Stimulated activated CD8-positive, alpha-beta memory T cell treated with anti-CD3 and anti-CD28 coated beads, Interleukin-15, amount 100 ng/mL, for 24 hours (primary cell): ENCODE results near the gene CUX1.

Experiments used
- DNase-seq: peaks from one replicate; pipeline ENCODE4 v3.0.0-alpha.2; 2020; ENCODE audit warnings: low read depth

The CUX1 gene

DNA sequence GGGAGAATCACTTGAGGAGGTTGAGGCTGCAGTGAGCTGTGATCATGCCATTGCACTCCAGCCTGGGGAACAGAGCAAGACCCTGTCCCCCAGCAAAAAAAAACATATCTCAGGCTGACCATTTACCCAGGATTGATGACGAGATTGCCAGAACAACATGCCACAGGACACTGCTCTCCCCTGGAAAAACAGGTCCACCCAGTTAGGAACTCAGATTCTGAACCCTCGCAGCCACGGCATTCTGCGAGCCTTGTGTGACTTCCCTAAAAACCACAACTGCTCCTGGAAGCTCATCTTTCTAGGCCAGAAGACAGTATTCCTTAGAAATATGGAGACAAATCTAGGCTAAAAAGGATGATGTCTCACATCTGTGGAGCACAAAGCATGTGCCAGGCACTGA is 427.2 kb downstream of the CUX1 start:
- DNase-seq: no peak

DNA sequence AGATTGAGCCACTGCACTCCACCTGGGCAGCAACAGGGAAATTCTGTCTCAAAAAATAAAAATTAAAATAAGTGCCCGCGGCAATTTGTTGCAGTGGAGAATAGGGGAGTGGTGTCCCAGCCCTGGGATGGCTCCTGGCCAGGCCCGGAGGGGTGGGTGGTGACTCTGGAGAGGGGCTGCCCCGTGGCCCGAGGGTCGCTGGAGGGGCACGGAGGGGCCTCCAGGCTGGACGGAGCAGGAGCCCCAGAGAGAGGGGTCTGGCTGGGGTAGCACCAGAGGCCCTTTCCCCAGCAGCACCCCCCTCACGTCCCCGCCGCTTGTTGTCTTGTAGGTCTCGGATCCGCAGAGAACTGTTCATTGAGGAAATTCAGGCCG is 430.6 kb downstream of the CUX1 start:
- DNase-seq: no peak

DNA sequence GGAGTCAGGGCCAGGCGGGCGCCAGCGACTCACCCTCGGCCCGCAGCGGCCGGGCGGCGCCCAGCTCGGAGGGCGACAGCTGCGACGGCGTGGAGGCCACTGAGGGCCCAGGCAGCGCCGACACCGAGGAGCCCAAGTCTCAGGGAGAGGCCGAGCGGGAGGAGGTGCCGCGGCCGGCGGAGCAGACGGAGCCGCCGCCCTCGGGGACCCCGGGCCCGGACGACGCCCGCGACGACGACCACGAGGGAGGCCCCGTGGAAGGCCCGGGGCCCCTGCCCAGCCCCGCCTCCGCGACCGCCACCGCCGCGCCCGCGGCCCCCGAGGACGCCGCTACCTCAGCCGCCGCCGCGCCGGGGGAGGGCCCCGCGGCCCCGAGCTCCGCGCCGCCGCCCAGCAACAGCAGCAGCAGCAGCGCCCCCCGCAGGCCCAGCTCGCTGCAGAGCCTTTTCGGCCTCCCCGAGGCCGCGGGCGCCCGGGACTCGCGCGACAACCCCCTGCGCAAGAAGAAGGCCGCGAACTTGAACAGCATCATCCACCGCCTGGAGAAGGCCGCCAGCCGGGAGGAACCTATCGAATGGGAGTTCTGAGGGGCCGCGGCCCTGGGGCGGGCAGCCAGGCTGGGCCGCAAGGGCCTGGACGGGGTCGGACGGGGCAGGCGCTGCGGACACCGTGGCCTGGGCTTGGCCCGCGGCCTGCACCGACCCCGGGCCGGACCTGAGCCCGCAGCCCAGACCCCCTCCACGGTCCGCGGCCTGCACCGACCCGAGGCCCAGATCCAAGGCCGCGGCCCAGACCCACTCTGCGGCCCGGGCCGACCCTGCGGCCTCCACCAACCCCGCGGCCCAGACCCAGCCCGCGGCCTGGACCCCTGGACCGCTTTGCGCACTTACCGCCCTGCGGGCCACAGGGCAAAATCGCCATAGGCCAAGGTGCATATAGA is 431.3 kb downstream of the CUX1 start:
- no peak for DNase-seq

DNA sequence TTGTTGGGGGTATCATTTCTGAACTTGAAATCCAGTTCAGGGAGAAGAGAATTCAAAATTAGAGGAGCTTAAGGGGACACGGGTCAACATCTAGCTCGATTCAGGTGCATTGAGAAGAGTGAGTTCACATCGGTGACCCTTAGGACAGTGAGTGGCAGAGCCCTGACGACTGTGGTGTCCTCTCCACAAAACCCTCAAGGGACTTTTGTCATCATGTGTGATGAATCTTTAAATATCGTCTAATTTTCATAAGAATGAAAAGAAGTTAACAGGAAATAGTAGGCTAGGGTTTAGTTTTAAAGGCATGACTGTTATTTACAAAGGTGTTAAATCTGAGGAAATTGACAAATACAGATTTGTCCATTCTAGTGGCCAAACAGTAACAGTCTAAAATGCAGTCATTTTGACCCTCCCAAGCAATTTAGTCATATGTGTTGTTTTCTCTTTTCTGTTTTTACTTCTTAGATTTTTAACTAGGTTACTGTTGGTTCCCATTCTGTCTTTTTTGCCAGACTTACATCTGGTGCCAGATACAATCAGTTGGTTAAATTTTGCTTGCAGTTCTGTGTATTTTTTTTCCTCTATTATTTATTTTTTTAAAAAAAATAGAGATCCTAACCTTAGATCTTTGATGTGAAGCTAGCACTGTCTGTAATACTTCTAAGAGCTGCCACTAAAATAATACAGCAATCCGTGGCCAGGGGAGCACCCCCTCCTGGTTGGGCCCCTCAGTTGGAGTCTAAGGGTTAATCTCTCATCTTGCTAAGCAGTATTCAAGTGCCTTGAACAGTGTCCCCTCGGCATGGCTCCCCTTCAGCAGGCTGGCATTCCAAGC is 434.3 kb downstream of the CUX1 start:
- no peak for DNase-seq

DNA sequence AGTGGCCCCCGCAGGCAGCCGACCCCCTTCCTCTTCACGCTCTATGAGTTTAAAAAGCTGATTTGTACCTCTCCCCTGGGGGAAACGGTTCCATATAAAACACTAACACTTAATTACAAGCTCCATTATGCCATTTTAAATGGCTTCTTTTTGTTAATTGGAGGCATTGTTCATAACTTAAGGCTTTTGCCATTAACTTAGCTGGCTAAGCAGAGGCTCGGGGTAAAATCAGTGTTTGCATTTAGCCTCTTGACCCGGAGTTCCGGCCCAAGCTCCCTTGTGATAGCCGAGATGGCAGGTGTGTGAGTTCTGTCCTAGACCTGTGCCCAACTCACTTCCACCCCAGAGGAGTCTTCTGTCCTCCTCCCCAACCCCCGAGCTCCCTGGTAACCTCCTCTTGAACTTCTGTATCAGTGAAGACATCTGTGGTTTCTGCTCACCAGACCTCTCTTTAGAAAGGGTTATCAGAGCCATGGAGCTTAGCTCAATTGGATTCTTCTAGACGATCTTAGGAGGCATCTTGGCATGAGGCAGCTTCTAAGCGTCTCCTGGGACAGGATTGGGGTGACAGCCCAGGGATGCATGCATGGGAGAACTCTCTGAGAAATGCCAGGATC is 435.0 kb downstream of the CUX1 start:
- DNase-seq: no peak

DNA sequence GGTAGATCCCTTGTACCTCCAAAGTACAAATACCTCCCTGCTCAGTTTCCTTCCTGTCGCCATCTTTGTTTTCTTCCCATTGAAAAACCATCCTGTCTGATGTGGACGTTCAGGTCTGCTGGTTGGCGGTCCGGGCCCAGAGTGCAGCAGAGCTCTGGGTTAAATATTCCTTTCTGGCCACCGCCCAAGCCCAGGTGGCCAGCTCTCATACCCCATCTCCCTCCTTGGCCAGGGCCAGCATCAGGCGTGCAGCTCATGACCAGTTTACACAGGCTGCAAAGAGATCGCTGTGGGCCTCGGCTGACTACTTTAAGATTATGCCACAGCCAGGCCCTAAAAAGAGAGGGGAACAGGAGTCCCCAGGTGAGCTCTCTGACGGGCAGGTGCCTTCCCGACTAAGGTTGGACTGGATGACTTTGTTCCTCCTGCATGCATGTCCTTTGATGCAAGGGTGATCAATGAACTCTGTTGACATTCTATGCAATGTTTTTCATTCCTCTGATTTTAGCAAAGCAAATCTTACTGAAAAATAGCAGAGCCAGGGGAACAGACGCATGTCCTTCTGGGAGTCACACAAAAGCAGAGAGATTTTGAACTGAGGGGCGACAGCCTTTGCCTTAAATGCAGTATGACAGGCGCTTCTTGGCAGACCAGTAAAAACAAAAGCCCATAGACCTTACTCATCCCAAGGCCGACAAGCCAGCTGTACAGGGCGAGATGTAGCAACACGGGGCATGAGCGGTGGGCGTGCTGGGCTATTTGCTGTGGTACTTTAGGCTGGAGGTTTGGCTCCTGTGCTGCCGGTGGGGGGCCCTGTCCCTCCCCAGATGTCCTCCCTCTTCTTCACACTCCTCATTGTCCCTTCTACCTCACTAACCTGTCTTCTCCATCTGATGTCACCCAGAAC is 435.9 kb downstream of the CUX1 start:
- DNase-seq: no peak

DNA sequence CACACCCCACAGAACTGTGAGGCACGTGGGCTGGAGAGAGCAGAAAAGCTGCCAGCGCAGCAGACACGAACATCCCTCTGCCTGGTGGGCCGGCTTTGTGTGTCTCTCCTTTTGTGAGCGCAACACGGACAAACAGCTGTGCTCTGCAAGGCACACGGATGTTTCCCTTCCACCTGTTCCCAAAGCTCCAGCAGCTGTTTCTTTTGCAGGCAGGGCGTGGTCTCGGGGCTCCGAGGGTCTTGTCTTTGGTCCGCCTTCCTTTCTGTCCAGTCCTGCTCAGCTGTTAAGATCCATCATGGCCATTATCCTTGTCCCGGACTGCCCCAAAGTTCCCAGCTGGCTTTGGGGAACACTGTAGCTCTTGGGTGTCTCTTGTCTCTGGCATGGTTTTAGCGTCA is 436.5 kb downstream of the CUX1 start:
- DNase-seq: no peak

DNA sequence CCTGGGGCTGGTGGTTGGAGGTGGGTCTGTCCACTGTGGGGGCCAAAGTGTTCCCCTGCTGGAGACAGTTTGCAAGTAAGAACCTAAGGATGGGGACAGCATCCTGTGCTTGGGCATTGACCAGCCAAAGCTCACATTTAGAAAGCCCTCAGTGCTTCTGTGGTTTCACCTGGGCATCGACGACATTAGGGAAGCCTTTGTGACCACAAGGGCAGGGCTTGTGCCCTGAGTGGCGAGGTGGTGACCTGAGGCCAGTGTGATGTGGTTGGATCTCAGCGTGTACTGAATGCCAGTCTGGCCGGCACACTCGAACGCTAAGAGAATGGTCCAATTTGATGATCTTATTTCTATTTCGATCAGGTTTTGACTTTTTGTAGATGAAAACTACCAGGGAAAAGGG is 437.1 kb downstream of the CUX1 start:
- DNase-seq: no peak

DNA sequence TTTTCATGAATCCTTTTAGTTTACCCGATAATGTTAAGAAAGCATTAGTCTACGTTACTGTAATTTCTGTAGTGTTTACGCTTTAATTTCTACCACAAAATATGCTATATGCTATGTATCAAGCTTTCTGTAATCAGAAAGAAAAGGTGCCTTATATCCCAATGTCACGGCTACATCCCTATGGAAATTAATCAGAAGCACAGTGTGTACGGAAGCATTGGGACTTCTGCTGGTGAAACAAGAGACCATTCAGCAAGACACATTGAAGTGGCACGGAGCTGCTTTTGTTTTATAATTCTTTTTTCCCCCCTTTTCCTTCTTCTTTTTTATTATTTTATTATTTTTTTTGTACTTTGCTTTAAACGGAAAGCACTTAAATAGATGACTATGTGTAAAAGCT is 438.1 kb downstream of the CUX1 start:
- DNase-seq: no peak

DNA sequence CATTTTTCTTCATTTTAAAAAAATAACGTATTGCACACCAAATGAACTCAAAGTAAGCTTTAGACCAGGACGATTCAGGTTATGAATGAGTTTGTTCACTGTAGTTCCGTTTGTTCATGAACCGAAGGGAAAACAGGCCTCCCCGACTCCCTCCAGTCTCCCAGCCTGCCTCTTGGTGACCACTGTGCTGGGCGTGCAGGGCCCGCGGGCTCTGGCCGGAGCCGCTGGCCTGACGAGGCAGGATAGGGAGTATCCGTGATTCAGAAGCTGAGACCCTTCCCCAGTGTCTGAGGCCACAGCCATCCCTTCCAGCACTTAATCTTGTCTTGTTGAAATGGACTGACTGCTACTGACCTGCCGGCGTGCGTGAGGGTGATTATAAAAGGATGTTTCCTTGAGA is 438.5 kb downstream of the CUX1 start:
- no peak for DNase-seq

DNA sequence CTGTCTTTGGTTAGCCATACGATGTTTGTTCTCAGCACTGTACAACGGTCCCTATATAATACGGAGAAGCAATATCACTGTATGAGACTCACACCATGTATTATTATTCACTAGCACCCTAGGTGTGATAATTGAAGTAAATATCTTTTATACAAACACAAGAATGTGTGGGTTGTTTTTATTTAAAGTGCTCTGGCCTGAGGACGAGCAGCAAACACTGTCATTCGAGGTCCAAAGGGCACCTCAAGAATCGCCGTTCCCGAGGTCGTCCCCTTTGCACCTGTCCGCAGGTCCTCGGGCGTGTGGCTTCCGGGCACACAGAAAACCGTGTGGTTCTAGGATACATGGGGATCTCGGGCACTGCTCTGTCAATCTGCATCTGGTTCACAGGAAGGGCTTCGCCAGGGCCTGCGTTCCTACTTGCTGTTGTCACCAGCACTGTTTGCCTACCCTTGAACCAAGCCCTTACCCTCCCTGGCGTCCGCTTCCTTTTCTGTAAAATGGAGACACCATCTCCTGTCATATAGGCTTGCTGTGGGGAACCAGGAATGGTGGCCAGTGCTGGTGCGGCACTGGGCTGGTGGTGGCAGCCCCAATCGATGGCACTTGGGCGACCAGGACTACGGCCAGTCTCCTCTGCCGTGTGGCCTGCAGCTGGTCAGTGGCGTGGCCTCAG is 440.8 kb downstream of the CUX1 start:
- no peak for DNase-seq

DNA sequence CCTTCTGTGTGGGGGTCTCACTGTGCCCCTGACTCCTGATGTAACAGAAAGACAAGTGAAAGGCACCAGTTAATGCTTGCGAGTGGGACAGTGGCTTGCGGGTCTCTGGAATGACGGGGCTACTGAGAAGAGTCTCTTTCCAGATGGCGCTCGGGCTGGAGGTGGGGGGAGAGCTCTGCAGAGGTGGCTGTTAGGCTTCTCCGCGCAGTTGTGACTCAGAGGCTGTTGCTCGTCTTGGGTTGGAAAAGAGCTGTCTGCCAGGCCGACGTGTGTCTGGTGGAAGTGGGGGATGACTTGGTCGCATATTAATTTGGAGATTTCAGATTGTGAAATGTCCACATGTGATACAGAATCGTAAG is 441.3 kb downstream of the CUX1 start:
- DNase-seq: no peak

DNA sequence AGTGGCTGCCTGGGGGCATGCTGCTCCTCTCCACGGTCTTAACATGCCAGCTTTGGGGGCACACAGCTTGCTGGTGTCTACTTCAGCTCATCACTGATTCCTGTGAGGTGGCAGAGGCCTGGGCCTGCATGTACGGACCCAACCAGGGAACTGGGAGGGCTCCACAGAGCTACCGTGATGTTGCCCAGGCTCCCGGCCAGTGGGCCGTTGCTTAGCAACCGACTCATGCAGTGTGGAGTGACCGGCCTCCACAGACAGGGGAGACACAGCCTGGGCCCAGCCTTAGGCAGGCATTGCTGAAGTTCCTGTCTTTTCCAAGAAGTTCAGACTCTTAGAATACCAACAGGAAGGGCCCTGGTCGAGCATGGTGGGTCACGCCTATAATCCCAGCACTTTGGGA is 443.4 kb downstream of the CUX1 start:
- DNase-seq: no peak

DNA sequence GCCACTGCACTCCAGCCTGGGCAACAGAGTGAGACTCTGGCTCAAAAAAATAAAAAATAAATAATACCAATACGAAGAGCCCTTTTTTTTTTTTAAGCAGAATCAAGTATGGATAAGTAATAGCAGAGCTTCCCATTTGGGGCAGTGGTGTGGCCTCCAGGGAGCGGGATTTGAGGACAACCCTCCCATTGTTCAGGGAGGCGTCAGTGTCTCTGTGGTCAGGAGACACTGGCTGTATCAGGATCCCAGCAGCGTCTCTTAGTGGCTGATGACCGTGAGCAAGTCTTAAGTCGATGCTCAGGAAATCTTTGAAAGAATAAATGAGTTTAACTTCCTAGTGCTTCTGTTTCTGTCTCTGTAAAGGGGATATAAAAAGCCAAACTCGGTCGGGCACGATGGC is 444.0 kb downstream of the CUX1 start:
- no peak for DNase-seq

DNA sequence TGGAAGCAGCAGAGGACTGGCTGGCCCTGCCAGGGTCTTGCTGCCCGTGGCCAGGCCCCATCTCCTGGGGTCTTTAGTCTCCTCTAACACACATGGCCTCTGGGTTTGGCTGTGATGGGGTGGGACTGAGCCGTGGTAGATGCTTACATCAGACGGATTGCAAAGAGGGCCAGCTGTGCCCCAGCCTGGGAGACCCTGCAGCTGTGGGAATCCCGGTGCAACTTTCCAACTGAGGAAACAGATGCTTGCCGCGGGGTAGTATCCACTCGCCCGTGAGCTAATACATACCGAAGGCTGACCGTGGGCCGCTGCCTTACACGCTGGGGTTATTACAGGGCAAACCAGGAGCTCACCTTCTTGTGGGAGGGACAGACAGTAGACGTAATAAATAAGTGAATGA is 445.1 kb downstream of the CUX1 start:
- no peak for DNase-seq

DNA sequence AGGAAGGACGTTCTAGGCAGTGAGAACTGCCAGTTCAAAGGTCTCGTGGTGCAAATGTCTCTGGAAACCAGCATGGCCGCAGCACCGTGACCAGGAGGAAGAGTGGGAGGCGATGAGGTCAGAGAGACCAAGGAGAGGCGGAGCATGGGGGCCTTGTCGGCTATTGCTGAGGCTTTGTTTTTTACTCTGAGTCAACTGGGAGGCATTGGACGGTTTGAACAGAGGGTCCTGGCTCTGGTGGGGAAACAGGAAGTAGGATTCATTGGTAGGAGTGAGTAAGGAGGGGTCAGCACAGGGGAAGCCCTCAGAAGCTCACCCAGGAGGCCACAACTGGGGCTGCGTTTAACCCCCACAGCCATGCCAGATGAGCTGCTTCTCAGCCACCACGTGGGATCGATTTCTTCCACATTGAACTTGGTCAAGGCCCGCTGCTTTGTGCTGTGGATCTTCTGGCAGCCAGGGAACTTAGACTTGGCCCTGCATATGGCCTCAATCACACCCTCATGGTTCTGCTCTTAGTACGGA is 447.0 kb downstream of the CUX1 start:
- no peak for DNase-seq

DNA sequence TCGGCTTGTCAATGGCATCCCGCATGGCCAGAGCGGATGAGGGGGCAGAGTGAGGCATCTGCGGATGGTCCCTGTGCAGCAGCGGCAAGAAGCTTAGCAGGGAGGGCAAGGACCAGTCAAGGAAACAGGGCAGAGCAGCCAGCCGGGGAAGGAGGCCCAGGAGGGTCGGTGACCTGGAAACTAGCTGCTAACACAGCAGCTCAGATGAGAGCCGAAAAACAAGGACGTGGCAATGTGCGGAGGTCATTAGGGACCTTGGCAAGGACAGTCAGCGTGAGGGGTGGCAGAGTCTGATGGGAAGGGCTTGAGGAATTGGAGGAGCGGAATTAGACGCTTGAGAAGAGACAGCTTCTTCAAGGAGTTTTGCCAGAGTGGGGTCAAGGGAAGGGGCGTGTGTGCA is 449.1 kb downstream of the CUX1 start:
- DNase-seq: no peak

DNA sequence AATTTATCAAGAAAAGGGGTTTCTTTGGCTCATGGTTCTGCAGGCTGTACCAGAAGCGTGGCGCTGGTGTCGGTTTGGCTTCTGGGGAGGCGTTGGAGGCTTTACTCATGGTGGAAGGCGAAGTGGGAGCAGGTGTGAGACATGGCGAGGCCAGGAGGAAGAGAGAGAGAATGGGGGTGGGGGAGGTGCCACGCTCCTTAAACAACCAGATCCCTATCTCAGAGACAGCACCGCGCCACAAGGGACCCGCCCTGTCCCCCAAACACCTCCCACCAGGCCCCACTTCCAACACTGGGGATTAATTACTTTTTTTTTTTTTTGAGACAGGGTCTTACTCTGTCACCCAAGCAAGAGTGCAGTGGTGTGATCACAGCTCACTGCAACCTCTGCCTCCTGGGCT is 451.2 kb downstream of the CUX1 start:
- no peak for DNase-seq

DNA sequence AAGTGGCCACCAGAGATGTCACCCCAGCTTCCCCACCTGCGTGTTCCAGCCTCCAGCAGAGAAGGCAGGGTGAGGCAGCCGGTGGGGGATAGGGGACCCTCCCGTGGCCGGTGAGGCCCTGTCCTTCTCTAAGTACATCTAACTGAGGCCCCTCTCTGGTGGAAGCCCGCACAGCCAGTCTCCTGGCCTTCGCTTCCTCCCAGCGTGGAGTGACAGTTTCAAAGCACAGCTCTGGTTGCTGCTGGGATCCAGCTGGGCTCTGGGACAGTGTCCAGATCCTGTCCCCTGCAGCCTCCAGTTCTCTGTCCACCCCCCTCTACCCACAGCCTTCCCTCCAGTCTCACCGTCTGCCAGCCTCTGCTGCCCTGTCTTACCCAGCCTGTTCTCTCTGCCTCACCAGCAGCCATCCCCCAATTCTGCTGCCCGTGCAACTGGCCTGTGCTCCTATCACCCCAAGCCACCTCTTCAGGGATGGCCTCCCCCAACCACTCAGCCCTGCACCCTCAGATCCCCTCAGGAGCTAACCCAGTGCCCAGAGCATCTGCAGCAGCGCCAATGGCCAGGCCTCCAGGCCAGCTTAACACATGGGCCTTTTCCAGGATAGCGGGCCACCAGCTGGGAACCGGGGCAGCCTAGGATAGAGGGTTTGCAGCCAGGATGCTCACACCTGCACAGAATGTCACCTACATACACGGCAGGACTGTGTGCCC is 452.9 kb downstream of the CUX1 start:
- DNase-seq: no peak

DNA sequence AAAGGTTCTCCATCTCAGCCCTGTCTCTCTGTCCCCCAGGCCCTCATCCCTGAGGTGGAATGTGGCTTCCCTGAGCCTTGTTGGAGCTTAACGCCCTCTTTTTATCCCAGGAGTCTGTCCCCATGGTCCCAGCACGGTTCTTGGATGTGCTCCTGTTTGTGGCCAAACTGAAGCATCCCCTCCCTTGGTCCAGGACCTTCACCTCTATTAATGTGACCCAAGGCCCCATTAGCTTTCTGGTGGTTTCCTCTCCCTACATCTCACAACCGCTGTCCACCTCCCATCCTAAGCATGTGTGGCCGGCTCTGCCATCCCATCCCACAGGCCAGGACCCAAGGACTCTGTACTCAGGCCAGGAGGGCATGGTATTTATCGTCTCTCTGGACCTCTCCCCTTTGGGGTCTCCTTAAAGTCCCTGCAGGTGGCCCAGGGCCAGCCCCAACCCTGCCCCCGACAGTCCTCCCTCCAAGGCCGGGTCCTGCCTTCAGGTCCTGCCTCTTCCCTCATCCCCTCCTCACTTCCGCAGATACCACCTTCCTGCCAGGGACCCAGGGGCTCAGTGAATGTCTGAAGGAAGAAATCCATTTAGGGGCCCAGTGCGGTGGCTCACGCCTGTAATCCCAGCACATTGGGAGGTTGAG is 453.9 kb downstream of the CUX1 start:
- DNase-seq: no peak
